GM21367 (cell line): ENCODE data around the gene HAVCR2.
"Not testable (repeated sequence)": the region's sequence is repeated elsewhere in the genome, so short reads cannot be mapped to it uniquely, and the experiment has no call there.

Experiments
- ATAC-seq: cut with Tn5 transposase; IDR thresholded peaks from one replicate; pipeline ENCODE4 v1.9.1; 2021; ENCODE audit not compliant: unreplicated experiment

Gene HAVCR2

DNA sequence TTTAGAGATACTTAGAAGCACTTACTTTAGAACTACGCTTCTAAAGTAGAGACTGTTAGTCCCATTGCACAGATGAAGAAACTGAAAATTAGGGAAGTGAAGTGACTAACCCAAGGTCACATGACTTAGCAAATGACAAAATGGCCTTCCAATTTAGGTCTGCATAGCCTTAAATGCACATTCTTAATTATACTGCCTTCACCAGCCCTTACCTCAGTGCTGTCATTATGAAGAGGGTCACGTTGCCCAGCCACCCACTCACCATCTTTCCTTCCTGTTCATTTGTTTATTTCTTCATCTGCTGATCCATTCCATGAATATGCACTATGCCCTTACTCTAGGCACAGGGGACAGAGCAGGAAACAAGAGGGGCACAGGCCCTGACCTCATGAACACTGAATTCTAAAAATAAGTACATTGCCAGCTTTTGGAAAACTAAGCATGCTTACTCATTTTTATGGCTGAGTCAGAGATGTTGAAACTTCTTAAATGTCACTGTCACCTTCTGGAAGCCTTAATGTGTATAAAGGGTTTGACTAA is 8.6 kb downstream of the HAVCR2 start:
- ATAC-seq: no peak

DNA sequence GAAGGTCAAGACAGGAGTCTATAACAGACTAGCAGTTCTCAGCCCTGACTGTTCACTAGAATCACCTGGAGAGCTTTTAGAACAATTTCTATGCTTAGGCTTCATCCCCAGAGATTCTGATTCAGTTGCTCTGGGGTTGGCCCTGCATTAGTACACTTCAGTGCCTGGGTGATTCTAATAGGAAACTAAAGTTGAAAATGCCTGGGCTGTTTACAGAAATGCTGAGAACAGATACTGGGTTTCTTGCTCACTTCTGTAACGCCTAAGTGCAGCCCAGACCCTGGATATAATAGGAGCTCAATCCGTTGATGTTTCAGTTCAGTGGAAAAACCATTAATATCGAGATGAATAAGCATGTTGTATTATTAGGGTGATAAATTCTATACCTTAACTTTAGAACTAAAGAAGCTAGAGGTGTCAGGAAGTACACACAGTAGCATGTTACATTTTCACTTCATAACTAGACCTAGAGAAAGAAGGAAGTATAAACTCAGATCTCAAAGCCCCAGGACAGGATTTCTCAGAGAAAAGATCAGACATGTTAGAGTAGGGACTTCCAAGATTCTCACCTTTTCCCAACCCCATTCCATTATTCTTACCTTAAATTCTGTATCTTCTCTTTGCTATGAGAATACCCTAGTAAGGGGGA is 20.4 kb downstream of the HAVCR2 start:
- no peak for ATAC-seq

DNA sequence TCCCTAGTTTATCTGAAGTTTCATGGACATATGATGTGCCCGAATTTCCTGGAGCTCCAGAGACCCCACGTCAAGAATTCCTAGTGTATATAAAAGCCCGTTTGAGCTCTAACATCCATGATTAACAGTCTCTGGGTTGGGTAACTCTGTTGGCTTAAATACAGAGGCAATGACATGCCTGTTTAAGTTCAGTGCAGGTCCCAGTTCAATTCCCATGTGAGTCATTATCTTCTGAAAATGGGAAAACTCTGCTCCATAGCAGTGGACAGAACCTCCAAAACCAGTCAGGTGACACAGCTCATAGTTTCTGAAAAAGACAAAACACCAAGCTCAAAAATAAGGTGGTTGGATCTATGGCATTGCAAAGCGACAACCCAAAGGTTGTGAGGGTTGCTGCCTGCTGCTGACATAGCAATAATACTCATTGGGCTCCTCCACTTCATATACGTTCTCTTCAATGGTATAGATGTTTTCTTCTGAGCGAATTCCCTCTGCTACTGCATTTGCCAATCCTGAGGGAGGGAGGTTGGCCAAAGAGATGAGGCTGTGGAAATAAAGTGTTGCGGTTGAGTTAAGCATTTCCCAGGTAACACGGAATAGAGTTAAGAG is 22.0 kb downstream of the HAVCR2 start:
- ATAC-seq: no peak

DNA sequence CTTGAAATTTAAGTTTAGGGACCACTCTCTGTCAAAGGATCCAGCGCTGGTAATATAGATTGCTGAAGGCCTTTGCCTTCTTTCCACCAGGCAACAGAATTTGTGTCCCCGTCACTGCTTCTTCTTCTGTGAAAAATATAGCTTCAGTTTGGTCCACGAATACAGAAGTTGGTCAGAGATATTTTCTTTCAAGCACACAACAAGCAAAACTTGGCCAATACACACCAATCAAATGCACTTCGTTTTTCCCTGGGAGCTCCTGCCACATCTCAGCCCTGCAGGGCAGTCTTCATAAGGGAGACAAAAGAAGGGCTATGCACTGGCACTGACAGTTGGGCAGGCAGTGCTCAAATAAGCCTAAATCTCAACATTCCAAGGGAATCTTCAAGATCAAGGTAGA is 22.9 kb downstream of the HAVCR2 start:
- ATAC-seq: no peak

DNA sequence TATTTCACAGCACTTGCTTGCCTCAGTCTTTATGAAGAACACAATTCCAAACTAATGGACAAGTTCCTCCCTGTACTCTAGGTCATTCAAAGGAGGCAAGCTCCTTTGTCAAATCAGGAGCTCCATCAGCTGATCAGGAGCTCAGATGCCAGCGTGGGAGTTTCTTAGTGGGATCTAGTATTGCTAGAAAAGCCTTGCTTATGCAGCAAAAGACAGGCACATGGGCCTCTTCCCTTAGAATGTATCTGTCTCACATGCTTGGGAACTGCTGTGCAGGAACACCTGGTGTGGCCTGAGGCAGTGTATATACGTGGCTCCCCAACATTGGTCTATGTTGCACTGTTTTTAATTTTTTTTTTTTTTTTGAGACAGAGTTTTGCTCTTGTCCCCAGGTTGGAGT is 28.6 kb downstream of the HAVCR2 start:
- no peak for ATAC-seq

DNA sequence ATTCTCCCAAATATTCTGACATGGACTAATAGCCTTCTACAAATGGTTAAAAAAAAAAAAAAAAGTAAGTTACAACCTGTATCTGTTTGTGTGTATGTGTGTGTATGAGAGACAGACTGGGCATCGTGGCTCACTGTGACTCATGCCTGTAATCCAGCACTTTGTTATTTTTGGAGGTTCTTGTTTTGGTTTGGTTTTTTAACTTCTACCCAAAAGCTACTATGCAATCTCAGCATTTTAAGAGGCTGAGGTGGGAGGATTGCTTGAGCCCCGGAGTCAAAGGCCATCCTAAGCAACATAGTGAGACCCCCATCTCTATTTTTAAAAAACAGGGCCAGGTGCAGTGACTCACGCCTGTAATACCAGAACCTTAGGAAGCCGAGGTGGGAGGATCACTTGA is 32.3 kb downstream of the HAVCR2 start:
- no peak for ATAC-seq

DNA sequence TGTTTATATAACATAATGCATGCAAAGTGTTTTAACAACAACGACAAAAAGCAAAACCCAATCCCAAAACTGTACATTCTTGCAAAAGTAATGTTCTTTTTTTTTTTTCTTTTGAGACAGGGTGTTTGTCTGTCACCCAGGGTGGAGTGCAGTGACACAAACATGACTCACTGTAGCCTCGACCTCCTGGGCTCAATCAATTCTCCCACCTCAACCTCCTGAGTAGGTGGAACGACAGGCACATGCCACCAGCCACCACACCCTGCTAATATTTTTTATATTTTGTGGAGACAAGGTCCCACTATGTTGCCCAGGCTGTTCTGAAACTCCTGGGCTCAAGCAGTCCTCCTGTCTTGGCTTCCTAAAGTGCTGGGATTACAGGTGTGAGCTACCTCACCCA is 36.3 kb downstream of the HAVCR2 start:
- ATAC-seq: no peak

DNA sequence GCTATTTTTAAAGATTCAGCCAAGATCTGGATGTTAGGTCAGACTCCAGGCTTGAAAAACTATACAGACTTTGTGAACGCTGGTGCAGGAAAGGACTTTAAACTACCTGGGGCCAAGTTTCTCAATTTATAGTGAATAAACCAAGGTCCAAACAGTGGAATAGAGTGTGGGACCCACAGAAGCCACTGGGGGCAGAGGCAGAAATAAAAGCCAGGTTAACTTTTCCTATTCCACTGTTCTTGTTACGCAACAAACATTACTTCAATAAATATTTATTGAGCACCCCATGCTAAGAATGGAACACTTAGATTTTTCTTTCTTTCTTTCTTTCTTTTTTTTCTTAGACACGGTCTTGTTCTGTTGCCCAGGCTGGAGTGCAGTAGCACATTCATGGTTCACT is 38.9 kb downstream of the HAVCR2 start:
- no peak for ATAC-seq

DNA sequence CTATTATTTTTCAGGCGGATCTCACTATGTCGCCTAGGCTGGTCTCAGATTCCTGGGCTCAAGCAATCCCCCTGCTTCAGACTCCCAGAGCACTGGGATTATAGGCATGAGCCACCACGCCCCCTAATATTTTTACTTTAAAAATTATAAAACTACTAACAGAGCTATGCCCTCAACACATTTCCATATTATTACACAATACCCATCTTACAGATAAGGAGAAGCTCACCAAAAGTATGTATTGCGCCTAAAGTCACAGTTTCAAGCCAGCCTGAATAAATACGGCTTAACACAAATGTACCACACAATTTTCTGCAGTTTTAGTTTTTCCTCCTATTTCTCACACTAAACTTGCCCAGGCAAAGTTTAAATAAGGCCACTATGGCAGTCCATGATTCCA is 40.1 kb downstream of the HAVCR2 start:
- ATAC-seq: no peak

DNA sequence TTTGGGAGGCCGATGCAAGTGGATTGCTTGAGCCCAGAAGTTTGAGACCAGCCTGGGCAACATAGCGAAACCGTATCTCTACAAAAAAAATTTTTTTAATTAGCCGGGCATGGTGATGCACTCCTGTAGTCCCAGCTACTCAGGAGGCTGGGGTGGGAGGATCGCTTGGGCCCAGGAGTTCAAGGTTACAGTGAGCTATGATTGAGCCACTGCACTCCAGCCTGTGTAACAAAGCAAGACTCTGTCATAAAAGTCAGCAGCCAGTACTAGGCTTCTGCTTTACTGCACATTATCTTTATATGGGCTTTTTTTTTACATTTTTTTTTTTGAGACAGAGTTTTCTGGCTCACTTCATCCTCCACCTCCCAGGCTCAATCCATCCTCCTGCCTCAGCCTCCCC is 40.5 kb downstream of the HAVCR2 start:
- ATAC-seq: no peak

DNA sequence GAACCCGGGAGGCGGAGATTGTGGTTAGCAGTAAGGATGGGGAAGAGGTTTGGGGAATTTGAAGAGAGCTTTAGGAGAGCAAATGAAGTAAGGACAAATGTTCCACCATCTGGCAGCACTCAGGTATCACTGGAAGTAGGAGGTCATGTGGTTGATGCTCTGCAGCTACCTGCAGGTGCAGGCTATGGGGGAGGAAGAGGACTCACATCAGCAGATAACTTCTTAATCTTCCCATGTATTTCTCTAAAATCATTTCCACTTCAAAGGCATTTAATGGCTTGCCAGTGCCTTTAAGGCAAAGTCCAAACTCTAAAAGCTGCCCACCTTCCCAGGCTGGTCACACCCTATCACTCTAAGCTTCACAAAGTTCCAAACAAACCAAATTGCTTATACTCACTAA is 41.8 kb downstream of the HAVCR2 start:
- no peak for ATAC-seq

DNA sequence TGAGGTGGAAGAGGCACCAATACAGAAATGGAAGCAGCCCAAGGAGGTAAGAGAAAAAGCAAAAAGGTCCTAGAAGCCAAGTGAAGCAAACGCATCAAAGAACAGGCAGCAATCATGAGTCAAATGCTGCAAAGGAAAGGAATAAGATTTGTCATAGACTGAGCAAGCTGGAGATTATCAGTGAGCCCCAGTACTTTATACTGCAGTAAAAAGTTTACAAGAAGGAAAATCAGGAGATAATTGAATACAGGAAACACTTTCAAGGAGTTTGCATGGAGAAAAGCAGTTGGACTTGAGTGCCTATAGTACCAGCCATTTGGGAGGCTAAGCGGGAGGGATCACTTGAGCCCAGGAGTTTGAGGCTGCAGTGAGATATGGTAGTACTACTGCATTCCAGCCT is 42.8 kb downstream of the HAVCR2 start:
- ATAC-seq: no peak

DNA sequence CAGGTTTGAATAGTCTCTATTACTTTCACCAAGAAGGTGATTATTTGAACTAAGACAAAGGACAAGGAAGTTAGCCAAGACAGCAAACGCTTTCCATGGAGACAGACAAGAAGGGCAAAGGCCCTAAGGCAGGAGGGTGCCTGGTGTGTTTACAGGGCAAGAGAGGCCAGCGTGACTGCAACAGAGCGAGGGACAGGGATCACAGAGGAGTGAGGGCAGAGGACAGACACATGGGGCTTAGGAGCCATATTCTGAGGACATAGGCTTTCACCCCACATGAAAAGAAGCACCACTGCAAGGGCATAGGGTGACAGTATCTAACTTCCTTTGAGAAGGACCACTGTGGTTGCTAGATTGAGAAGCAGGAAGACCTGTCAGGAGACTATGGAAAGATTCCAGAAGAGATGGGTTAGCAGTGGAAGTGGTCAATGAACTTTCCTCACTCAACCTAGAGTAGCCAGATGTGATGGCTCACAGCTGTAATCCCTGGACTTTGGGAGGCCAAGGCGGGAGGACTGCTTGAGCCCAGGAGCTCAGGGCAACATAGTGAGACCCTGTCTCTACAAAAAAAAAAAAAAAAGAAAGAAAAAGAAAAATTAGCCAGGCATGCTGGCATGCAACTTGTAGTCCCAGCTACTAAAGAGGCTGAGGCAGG is 44.9 kb downstream of the HAVCR2 start:
- ATAC-seq: no peak

DNA sequence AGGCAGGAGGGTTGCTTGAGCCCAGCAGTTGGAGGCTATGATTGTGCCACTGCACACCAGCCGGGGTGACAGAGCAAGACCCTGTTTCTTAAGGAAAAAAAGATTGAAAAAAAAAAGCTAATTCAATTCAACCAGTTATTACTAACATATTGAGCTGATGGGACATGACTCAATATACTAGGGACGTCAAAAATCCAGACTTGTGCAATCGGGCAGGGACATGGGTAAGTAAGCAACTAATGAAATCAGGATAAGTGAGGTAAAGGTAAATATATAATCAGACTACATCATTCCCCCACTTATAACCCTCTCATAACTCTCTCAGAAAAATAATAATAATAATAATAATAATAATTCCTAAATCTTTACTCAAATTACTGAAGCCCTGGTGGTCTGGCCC is 49.0 kb downstream of the HAVCR2 start:
- no peak for ATAC-seq

DNA sequence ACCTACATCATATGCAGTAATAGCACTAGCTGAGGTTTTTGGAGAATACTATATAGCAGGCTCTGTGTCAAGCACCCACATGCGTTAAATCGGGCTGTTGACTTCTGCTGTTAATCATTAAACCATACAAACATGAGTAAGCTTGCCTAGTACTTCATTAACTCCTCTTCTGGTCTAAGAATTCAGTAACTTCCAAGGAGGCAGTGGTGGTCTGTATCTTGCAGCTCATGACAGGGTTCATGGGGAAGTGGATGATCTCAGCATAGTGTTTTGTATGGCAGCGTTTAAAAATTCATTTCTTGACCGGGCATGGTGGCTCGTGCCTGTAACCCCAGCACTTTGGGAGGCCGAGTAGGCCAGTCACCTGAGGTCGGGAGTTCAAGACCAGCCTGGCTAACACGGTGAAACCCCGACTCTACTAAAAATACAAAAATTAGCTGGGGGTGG is 49.7 kb downstream of the HAVCR2 start, which contains the start of gene HAVCR1:
Gene HAVCR1, minus strand, starts transcription at position 24 of the 447 bp plus-strand sequence. CDS start 1,173 bp downstream, outside the sequence.
- ATAC-seq: no peak

DNA sequence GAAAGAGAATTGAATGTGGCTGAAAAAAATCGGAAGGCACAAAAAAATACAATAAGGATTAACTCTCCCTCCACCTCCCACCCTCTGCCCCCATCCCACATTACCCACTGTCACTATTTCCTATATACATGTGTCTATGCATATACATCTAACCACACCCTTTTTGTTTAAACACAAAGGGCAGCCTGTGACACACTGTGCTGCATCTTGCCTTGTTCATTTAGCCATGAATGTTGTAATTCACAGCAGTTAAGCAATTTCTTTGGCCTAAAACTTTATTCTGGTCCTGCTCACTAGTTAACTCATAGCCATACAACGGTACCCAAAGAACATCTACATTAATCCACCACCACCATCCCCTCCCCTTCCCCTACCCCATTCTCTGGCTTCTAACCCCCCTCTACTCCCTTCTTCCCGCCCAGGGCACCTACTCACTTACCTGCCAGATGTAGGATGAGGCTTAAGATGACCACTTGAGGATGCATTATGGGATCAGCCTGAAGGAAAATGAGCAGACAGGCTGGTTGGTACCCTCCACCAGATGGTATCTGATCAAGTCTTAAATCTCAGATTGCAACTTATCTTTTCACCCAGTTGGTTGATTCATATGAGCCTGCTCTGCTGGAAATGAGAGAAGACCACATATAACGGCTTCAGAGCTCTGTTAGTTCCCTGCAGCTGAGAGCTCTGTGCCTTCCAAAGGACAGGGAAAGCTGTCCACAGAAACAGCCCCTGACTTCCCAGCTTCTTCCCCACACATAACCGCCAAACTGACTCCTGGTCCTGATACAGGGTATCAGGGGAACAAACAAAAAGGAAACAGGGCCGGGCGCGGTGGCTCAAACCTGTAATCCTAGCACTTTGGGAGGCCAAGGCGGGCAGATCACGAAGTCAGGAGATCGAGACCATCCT is 51.1 kb downstream of the HAVCR2 start:
- no peak for ATAC-seq

DNA sequence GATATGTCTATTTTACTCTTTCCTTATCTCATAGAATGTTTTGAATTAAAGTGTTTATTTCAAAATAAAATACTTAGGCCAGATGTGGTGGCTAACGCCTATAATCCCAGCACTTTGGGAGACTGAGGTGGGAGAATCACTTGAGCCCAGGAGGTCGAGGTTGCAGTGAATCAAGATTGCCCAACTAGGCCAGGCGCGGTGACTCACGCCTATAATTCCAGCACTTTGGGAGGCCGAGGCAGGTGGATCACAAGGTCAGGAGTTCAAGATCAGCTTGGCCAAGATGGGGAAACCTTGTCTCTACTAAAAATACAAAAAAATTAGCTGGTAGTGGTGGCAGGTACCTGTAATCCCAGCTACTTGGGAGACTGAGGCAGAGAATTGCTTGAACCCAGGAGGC is 52.0 kb downstream of the HAVCR2 start:
- not testable (repeated sequence) for ATAC-seq

DNA sequence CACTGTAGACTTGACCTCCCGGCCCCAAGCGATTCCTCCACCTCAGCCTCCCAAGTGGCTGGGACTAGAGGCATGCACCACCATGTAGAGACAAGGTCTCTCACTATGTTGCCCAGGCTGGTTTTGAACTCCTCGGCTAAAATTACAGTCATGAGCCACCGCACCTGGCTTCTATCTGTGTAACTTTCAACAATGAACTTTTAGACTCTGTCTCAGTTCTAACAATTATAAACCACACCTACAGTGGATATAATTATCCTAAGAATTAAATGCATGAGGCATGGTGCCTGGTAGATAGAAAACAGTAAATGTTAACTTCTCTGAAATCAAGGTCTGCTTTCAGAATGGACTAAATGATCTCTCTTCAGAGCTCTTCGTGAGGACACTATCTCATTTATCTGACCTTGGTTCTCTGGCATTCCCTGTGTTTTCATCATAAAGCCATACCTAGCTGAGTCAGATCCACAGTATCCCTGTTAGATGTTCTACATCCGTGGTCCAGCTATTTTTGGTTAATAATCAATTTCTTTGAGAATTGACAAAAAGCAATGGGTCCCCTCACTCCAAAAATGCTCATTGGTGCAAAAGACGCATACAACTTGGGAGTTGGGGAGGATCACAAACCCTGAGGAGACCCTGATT is 57.1 kb downstream of the HAVCR2 start:
- ATAC-seq: no peak

DNA sequence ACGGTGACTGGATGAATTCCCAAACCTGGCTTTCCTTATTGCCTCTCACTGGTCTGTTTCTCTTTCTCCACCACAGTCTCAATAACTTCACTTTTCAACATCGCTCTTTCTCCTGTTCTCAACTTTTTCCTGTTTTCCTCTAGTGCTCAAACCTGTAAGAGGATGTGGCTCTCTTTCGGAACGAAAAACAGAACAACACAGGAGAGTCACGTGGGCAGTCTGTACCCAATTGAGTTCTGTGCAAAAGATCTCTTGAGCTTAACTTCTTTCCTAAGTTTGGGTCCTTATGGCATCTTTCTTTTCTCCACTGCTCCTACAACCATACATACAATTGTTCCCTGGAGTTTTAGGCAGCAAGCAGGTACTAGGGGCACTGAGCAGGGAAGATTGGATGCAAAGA is 58.8 kb downstream of the HAVCR2 start:
- no peak for ATAC-seq

DNA sequence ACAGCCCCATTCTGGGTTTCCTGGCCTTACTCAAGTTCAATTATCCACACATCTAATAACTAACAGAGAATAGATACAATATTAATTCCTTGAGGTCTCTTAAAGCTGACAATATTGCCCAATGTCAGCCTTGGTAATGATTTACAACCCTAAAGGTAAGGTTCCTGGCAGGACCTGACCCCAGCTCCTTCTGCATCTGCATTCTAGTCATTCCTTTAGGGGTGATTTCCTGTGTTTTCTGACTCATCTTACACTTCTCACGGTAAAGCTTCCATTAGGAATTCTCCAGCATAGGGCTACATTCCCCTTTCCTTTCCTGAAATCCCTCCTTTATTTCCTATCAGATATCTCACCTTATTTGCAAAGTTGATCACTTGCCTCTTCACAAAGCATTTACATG is 59.2 kb downstream of the HAVCR2 start:
- ATAC-seq: no peak

DNA sequence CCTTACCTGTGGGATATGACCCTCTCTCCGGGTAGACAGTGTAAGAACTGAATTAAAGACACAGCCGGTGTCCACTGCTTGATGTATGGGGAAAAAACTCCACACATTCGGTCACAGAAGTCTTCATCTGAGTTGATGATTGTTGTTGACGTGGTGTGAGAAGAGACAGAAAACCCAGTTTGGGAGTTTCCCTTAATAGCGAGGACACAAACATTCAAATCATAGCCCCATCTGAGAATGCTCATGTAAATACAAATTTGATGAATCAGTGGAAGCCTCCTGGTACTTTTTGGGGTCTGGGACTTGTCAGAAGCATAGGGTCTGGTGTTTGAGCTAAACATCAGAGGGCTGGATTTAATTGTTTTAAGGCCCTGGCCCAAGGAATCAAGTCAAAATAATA is 60.9 kb downstream of the HAVCR2 start:
- ATAC-seq: peak; percentile 42
